ENCODE data around the gene BBOF1.
A peak's percentile ranks its signal among the peaks of the same experiment; 100 is the strongest.
"Not testable (repeated sequence)": the region's sequence is repeated elsewhere in the genome, so short reads cannot be mapped to it uniquely, and the experiment has no call there.

The BBOF1 gene

GRCh38 chr14:74018586-74019407 is at the start of gene BBOF1, which contains the start of gene ENTPD5:
TSS of gene BBOF1 (plus strand) at chr14:74019349. CDS start at chr14:74019479, 130 bp downstream.
TSS of gene ENTPD5 (minus strand) at chr14:74019288. CDS start at chr14:73988102, 31,186 bp downstream.
- DNase-seq = peak; percentile 73 to 77

- no peak for DNase-seq
These were observed 45.7 kb upstream of the BBOF1 start for GRCh38 chr14:73973497-73973896.

GRCh38 chr14:73976125-73976524 is 43.0 kb upstream of the BBOF1 start:
- no peak for DNase-seq

GRCh38 chr14:73977896-73978295 is 41.3 kb upstream of the BBOF1 start:
- DNase-seq = no peak

- DNase-seq = no peak
These were observed 31.1 kb upstream of the BBOF1 start for GRCh38 chr14:73988065-73988464.

GRCh38 chr14:73988656-73989055 is 30.5 kb upstream of the BBOF1 start:
- DNase-seq = not testable (repeated sequence)

- no peak for DNase-seq
These were observed 28.1 kb upstream of the BBOF1 start for GRCh38 chr14:73991092-73991491.

- not testable (repeated sequence) for DNase-seq
These were observed 24.2 kb upstream of the BBOF1 start for GRCh38 chr14:73994926-73995325.

GRCh38 chr14:73995977-73996378 is 23.2 kb upstream of the BBOF1 start:
- no peak for DNase-seq

GRCh38 chr14:73996731-73997107 is 22.4 kb upstream of the BBOF1 start:
- no peak for DNase-seq

- no peak for DNase-seq
These were observed 21.8 kb upstream of the BBOF1 start for GRCh38 chr14:73997108-73997943.

- no peak for DNase-seq
These were observed 21.2 kb upstream of the BBOF1 start for GRCh38 chr14:73997944-73998447.

- no peak for DNase-seq
These were observed 20.4 kb upstream of the BBOF1 start for GRCh38 chr14:73998726-73999125.

- DNase-seq = not testable (repeated sequence)
These were observed 13.5 kb upstream of the BBOF1 start for GRCh38 chr14:74005664-74006063.

- no peak for DNase-seq
These were observed 10.2 kb upstream of the BBOF1 start for GRCh38 chr14:74008843-74009499.

GRCh38 chr14:74014299-74014698 is 4.8 kb upstream of the BBOF1 start:
- DNase-seq = no peak

GRCh38 chr14:74015176-74015575 is 4.0 kb upstream of the BBOF1 start:
- no peak for DNase-seq

GRCh38 chr14:74015963-74016362 is 3.2 kb upstream of the BBOF1 start:
- no peak for DNase-seq

- peak; percentile 18 to 29 for DNase-seq
These were observed 969 bp upstream of the BBOF1 start for GRCh38 chr14:74018174-74018585.

GRCh38 chr14:74019408-74020137 is 424 bp downstream of the BBOF1 start:
- no peak for DNase-seq

GRCh38 chr14:74022346-74022745 is 3.2 kb downstream of the BBOF1 start:
- DNase-seq = no peak

GRCh38 chr14:74029136-74029535 is 10.0 kb downstream of the BBOF1 start:
- DNase-seq = no peak
